GM21723 (cell line): Measurements from ENCODE around the gene SMIM15.

Source experiments
- ATAC-seq: cut with Tn5 transposase; IDR thresholded peaks from one replicate; pipeline ENCODE4 v1.9.1; 2021; ENCODE audit warnings: mild to moderate bottlenecking, moderate library complexity; ENCODE audit not compliant: unreplicated experiment

SMIM15 gene

DNA sequence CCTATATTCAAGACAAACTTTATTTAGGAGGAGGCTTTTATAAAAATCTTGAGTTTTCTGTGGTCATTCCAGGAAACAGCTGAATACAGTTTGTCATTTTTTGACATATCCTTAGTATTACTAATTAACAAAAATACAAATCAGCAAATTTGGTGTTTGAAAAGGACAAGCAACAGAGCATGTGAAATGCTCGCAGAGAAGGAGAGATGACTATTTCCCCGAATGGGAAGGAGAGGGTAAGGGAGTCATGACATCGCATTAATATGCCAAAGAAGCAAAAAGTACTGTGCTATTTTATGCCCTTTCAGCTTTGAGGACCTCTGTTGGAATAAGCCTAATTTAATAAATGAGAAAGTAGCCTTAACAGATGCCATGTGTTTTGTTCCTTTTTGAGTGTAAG is 1.8 kb downstream of the SMIM15 start:
- no peak for ATAC-seq

DNA sequence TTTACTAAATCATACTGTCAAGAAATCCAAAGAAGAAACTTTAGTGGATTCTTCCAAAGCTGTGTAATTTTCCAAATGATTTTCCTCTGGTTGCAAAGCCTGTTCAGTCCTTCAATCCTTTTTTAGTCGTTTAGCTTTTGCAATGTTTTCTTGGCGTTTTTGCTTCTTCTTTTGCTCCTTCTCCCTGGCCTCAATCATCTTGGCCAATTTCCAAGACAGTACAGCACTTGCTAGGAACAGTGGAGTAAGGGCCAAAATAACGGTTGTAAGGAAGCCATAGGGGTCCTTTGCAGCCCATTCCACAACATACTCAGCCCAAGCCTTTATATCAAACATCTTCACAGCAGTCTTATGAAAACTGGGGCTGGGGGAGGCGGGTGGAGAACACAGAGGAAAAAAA is 2.4 kb downstream of the SMIM15 start:
- ATAC-seq = no peak

DNA sequence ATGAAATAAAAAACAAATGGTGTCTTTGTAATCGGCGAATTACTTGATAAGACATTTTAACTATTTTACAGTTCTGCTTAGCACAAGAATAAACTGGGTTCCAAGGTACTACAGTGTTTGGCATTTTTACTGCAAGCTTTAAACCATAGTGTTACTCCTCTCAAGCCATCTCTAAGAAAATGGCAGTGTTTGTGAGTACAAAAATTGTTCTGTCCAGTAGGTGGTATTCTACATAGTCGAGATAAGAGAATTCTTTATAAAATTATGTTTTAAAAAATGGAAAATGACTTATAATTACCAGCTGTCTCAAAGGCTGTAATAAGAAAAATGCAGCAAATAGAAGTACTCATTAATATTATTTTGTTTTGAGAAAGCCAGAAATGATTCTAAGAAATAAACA is 3.2 kb downstream of the SMIM15 start:
- no peak for ATAC-seq

DNA sequence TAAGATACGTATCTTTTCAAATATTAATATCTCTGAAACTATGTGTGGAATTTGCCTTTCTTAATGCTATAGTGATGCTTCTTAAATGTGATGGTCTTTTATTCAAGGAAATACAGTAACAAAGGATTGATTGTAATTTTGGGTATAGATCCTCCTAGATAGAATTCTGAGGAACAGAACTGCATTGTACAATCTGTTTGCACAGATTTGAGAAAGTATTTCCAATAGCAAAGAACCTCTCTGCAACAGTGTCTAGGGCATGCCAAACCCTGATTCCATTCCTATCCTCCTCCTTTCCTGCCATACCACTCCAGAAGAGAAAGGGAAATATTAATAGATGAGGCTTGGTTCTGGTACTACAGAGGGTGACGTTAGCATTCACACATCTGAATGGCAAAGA is 10.4 kb downstream of the SMIM15 start:
- no peak for ATAC-seq

DNA sequence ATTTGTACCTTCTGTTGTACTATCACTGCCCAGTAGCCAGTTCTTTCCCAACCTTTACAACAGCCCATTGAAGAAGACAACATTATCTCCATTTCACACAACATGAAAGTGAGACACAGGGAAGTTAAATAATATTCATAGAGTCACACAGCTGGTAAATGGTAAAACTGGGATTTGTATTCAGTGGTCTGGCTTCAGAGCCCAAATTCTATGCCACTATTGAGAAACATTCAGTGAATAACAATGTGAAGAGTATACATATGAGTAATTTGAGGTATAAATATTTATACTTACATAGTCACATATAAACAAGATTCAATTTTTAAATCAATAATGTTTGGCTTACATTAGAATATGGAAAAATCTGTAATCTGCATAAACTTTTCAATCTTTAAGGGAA is 13.8 kb downstream of the SMIM15 start:
- ATAC-seq = no peak

DNA sequence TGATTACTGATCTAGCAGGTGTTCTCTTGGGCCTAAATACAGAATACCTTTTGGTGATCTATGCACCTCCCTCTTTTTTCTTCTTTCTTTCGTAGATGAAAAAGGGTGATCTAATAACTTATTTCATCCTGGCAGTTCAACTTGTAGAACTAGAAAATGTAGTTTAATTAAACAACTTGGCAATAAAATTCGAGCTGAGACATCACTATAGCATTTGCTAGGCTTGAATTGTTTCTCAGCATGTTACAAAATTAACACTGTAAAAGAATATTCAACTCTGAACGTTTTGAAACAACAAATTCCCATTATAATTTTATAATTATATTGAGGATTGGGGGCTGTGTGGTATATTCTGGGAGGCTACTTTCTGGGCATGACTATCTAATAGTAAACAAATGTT is 19.5 kb downstream of the SMIM15 start:
- no peak for ATAC-seq

DNA sequence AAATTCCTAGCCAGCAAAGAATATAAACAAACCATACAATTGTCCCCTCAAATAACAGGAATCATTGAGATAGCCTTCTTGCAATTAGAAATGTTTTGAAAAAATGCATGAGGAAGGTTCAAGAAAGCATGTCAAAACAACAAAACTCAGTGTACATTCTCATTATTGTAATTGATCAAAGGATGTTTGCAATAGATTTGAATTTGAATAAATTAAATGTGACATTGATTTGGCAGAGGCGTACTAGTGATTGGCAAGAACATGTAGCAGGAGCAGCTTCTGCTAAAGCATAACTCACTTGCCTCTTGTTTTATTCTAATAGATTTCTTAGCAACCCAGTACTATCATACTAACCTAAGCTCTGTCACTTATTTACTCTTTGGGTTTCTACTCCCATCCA is 19.9 kb downstream of the SMIM15 start:
- no peak for ATAC-seq

DNA sequence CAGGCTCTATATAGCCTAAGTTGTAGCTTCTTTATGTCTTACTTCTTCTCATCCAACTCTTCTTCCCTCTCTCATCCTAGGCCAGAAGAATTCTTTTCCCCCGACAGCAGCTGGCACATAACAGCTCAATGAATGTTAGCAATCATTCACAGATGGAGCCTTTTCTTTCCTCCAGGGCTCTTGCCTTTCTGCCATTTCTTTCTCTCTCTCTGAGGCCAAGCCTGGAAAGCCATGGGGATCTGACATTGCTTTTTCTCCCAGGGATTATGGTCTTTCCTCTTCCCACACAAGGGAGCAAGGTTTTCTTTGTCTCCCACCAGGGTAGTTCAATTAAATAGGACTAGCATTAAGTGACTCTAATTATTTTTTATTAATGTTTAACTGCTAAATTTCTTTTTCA is 20.5 kb downstream of the SMIM15 start:
- ATAC-seq = no peak

DNA sequence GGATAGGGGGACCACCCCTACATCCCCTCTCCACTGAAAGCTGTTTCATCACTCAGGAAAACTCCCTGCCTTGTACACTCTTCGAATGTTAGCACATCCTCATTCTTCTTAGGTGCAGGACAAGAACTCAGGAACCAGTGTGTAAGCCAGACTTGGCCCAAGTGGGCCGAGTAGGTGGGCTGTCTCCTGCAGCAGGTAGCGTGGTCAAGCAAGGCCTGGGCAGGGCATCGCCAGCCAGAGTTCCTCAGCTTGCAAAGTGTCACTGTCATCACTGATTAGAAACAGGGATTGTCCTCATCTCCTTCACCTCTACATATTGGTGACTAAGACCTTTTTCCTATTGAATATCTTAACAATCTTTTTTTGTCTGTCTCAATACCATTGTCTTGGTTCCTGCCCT is 22.3 kb downstream of the SMIM15 start:
- no peak for ATAC-seq

DNA sequence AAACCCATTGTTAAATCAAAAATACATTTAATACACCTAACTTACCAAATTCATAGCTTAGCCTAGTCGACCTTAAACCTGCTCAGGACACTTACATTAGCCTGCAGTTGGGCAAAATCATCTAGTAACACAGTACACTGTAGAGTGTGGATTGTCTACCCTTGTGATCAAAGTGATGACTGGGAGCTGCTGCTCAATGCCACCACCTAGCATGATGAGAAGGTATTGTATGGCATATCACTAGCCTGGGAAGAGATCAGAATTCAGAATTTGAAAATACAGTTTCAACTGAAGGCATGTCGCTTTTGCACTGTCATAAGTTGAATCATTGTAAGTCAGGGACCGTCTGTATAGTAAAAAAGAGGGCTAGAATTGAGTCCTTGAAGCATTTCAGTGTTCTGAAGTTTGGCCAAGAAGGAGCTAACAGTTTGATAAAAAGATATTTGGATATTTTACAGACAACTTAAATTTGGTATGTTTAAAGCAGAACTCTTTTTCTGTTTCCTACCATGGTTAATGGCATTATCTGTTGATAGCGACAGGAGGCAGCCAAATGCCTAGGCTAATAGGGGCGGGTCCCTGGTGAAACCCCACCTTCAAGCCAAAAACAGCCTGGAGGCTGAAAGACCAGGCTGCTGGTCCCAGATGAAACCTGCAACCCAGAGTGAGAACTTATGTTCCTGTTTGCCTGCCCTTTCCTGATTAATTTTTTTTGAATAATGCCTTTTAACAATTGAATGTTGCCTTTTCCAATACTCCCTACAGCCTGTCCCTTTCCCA is 23.0 kb downstream of the SMIM15 start:
- no peak for ATAC-seq

DNA sequence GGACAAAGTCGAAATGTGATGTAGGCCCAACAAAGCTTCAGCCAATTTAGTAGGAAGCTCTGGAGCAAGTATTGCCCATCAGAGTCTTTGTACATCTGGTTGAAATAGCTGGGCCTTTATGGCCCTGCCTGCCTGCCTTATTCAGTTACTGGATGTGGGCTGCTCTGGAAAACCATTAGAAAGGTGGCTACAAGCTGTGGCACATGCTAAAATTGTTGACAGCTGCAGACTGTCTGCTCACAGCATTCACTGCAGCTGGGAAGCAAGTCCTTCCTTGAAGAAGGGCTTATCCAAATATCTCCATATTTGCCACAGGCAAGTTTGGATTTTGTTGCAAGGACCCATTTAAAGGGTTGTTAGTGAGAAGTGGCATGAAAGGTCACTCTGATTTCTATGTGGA is 24.4 kb downstream of the SMIM15 start:
- ATAC-seq = no peak

DNA sequence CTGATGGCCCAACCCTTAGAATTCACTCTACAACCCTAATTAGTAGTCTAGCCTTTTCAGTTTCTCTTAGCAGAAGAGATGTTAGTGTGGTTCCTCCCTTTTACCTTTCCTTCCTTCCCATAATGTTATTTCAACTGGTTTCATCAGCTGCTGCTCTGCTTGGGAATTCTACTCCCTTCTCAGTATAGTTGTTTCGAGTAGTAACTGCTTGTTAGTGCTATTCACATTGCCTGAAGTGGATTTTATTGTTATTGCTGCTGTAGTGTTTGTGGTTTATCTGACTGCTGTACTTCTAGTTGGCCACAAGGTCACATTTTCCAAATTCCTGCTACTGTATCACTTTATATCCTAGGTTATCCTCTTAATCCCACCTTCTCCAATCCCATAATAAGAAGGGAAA is 29.7 kb downstream of the SMIM15 start:
- ATAC-seq = no peak

DNA sequence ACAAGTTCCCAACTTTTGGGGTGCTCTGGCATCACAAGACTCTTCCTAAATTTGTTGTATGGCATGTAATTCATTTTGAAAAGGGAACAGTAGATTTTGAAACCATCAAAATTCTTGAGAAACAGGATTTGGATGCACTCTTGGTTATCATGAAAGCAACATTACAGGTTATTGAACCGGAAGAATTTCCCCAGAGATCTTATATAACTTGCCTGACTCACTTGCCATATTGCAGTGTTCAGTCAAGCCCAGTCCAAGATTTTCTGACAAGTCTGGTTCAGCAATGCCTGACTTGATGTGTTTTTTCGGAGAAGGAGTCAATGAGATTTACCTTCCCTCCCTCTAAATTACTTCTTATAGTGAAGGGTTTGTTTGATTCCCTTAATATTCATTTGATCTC is 32.0 kb downstream of the SMIM15 start:
- ATAC-seq = no peak

DNA sequence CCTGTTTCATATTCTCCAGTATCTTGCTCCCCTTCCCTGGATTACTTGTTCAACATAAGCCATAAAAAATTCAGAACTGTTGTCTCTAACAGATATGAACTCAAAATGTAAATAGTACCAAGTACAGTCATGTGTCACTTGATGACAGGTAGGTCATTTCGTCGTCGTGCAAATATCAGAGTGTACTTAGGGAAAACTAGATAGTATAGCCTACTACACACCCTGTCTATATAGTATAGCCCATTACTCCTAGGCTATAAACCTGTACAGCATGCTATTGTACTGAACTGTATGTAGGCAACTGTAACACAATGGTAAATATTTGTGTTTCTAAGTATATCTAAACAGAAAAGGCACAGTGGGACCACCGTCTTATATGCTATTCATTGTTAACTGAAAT is 39.1 kb downstream of the SMIM15 start:
- ATAC-seq = no peak

DNA sequence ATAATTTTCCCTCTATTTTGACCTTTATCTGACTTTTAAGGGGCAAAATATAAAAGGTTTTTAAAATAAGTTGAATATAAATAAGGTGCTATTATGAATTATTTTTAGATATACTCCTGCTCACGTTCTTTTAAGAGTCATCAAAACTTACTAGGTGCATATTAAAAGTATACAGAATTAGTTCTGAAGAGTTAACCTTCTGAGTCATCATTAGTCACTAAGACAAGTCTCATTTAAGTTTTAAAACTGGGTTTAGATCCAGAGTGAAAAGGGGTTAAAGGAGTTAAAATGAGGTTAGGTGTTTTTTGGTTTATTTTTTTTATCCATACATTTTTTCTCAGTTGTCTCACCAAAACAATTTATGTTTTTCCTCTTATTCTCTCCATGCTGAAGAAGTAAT is 41.7 kb downstream of the SMIM15 start:
- no peak for ATAC-seq

DNA sequence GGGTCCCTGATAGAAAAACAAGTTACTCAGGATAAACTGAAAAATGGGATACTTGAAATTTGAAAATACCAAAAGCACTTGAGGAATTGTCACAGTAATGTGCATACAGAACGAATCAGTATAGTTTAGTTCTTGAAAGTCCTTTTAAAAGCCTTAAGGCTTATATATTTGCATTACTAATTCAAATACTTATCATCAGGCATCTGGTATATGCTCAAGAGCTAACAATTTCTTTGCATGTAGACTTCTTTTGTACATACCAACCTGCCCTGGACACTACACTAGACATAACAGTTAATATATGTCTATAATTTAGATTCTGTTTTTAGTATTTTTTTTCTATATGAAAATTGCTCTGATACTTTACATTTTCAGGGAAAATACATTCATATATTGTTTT is 43.2 kb downstream of the SMIM15 start:
- no peak for ATAC-seq

DNA sequence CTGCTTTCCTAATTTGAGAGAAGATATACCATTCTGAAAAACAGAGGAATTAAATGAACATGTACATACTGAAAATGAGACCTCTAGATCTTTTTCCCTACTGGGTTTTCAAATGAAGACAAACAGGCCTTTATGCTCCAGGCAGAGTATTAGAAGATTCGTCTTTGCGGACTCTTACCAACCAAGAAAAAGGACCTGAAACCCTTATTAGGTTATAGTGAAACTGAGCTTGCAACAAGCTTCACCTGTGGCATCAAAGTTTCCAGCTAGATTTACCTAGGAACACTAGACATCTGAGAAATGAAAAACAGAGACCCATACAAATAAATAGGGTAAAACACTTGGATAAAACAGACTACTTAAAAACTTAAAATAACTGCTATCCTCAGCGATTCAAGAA is 46.3 kb downstream of the SMIM15 start:
- ATAC-seq = no peak

DNA sequence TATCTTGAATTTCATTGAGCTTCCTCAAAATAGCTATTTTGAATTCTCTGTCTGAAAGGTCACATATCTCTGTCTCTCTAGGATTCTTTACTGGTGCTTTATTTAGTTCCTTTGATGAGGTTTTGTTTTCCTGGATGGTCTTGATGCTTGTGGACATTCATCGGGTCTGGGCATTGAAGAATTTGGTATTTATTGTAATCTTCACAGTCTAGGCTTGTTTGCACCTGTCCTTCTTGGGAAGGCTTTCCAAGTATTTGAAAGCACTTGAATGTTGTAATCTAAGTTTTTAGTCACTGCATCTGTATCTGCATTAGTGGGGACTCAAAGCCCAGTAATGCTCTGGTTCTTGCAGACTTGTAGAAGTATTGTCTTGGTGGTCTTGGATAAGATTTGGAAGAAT is 47.8 kb downstream of the SMIM15 start:
- no peak for ATAC-seq
